BLaER1 (cell line): ENCODE measurements around the gene CLEC4G.

Source experiments
- H3K27ac ChIP-seq: shearing (Covaris generic); formaldehyde crosslinking; 2 replicates; pipeline ENCODE4 v1.8.1; 2022
- H3K27me3 ChIP-seq: shearing (Covaris generic); formaldehyde crosslinking; 2 replicates; pipeline ENCODE4 v1.8.1; 2022
- H3K36me3 ChIP-seq: shearing (Covaris generic); formaldehyde crosslinking; 2 replicates; pipeline ENCODE4 v1.8.1; 2022
- H3K4me1 ChIP-seq: shearing (Covaris generic); formaldehyde crosslinking; 2 replicates; pipeline ENCODE4 v1.8.1; 2022
- H3K4me2 ChIP-seq: shearing (Covaris generic); formaldehyde crosslinking; 2 replicates; pipeline ENCODE4 v1.8.1; 2022
- H3K4me3 ChIP-seq: shearing (Covaris generic); formaldehyde crosslinking; 2 replicates; pipeline ENCODE4 v1.8.1; 2022
- H3K9ac ChIP-seq: shearing (Covaris generic); formaldehyde crosslinking; 2 replicates; pipeline ENCODE4 v1.8.1; 2022
- H3K9me3 ChIP-seq: shearing (Covaris generic); formaldehyde crosslinking; 2 replicates; pipeline ENCODE4 v1.8.1; 2022
- H4K20me1 ChIP-seq: shearing (Covaris generic); formaldehyde crosslinking; 2 replicates; pipeline ENCODE4 v1.8.1; 2022
- Cebpa-rat ChIP-seq: shearing (Covaris generic); IDR thresholded peaks from 2 replicates; pipeline ENCODE4 v1.8.1; 2022

Gene CLEC4G

DNA sequence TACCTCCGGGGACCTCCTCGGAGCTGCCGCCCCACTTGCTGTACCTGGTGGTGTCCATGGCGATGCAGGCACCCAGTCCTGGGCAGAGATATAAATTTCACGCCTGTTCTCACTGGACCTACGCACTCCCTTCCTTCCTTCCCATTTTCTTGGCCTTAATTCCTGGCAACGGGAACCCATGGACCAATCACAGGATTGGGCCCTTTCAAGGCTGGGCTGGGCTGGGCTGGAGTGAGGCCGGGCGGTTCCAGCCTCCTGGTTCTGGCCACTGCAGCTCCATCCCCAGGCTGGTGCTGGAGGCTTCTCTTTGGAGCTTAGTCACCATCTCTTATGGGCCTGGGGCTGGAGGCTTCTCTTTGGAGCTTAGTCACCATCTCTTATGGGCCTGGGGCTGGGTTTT is at the start of gene CLEC4G:
Gene CLEC4G (minus strand): TSS at position 66 of the 400 bp plus-strand sequence. CDS start 8 bp downstream, at position 58.
- H4K20me1 ChIP-seq, result peaks cover 7% of the 10 kb centered on the region; the same call in 1 of the 2 replicates
- TF ChIP-seq Cebpa-rat, result no peak
- no peak within 1 kb of the TSS for H3K4me3 ChIP-seq
- peaks cover 55% of the 10 kb centered on the region for H3K27me3 ChIP-seq
- H3K9me3 ChIP-seq, result no peaks in the 10 kb centered on the region
- H3K9ac ChIP-seq, result no peak within 1 kb of the TSS
- H3K36me3 ChIP-seq, result no peaks in the 10 kb centered on the region
- H3K4me1 ChIP-seq, result no peaks in the 10 kb centered on the region
- no peak within 1 kb of the TSS for H3K4me2 ChIP-seq
- no peak within 1 kb of the TSS for H3K27ac ChIP-seq

DNA sequence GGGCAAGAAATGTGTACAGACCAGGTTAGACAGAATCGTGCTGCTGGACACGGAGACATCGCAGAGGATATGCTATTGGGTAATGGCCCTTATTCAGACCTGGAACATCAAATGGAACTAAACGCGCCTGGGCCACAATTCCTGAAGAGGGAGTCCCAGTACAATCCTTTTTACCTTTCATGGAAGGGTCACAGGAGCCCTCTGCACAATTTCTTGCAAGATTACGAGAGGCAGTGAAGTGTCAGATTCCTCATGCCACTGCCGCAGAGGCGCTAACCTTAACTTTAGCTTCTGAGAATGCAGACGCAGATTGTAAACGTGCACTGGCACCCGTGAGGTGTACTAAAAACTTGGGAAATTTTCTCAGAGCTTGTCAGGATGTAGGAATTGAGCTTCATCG is 49.2 kb upstream of the CLEC4G start:
- Histone ChIP-seq H3K36me3 (no peaks in the 10 kb centered on the region), H3K27ac (no peak overlapping the region), H3K9me3 (peaks cover 6% of the 10 kb centered on the region; the same call in 1 of the 2 replicates), H3K27me3 (peaks cover 8% of the 10 kb centered on the region; the same call in 1 of the 2 replicates), H4K20me1 (no peaks in the 10 kb centered on the region), H3K4me2 (no peak overlapping the region), H3K4me1 (peaks cover 7% of the 10 kb centered on the region; the same call in 1 of the 2 replicates), H3K9ac (no peak overlapping the region), H3K4me3 (no peak overlapping the region)
- TF ChIP-seq Cebpa-rat, result no peak

GRCh38 chr19:7779631-7780486 is 47.9 kb upstream of the CLEC4G start:
- no peak for TF ChIP-seq Cebpa-rat
- peaks cover 7% of the 10 kb centered on the region; the same call in 1 of the 2 replicates for H3K4me1 ChIP-seq
- peaks cover 2% of the 10 kb centered on the region; the same call in 1 of the 2 replicates for H3K9me3 ChIP-seq
- no peak overlapping the region for H3K27ac ChIP-seq
- H3K9ac ChIP-seq, result no peak overlapping the region
- H3K4me3 ChIP-seq, result no peak overlapping the region
- H4K20me1 ChIP-seq, result no peaks in the 10 kb centered on the region
- H3K4me2 ChIP-seq, result no peak overlapping the region
- peaks cover 8% of the 10 kb centered on the region; the same call in 1 of the 2 replicates for H3K27me3 ChIP-seq
- no peaks in the 10 kb centered on the region for H3K36me3 ChIP-seq

GRCh38 chr19:7778081-7778480 is 46.2 kb upstream of the CLEC4G start:
- peak overlapping the region; percentile 17; the same call in 1 of the 2 replicates for H3K4me2 ChIP-seq
- no peak for TF ChIP-seq Cebpa-rat

DNA sequence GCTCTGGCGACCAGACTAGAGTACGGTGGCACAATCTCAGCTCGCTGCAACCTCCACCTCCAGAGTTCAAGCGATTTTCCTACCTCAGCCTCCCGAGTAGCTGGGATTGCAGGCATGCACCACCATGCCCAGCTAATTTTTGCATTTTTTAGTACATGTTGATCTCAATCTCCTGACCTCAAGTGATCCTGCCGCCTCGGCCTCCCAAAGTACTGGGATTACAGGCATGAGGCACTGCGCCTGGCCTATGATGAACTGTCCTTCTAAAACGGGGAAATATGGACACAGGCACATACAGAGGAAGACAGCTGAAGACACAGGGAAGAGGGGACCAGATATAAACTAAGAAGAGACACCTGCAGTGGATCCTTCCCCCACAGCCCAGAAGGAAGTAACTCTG is 43.9 kb upstream of the CLEC4G start:
- no peak for TF ChIP-seq Cebpa-rat
- no peak overlapping the region for H3K27ac ChIP-seq
- H3K4me3 ChIP-seq, result no peak overlapping the region
- no peaks in the 10 kb centered on the region for H4K20me1 ChIP-seq
- H3K36me3 ChIP-seq, result no peaks in the 10 kb centered on the region
- H3K9me3 ChIP-seq, result no peaks in the 10 kb centered on the region
- H3K4me1 ChIP-seq, result peaks cover 7% of the 10 kb centered on the region; the same call in 1 of the 2 replicates
- H3K27me3 ChIP-seq, result no peaks in the 10 kb centered on the region
- H3K4me2 ChIP-seq, result no peak overlapping the region
- no peak overlapping the region for H3K9ac ChIP-seq

More at GRCh38 chr19:7778081-7778480, 46.2 kb upstream of the CLEC4G start:
- Histone ChIP-seq H3K27me3 (no peaks in the 10 kb centered on the region), H3K9me3 (no peaks in the 10 kb centered on the region), H3K4me3 (no peak overlapping the region), H3K36me3 (no peaks in the 10 kb centered on the region), H3K4me1 (peaks cover 7% of the 10 kb centered on the region; the same call in 1 of the 2 replicates), H3K9ac (no peak overlapping the region), H3K27ac (no peak overlapping the region), H4K20me1 (no peaks in the 10 kb centered on the region)

DNA sequence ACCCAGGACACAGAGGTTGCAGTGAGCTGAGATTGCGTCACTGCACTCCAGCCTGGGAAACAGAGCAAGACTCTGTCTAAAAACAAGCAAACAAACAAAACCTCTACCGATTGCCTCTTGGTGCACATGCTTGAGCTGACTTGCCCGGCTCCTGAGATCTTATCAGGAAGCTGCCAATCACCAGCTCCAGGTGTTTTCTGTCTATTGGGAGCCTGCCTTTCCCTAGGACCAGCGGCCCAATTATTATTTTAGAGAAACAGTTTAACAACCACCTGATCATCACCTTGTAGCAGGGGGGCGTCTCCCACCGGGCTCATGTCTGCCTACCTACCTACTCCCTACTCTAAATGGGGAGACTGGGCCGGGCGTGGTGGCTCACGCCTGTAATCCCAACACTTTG is 41.9 kb upstream of the CLEC4G start:
- Histone ChIP-seq H3K9ac (no peak overlapping the region), H3K4me1 (peaks cover 7% of the 10 kb centered on the region; the same call in 1 of the 2 replicates), H3K36me3 (no peaks in the 10 kb centered on the region), H3K27ac (no peak overlapping the region), H3K4me2 (no peak overlapping the region), H3K27me3 (no peaks in the 10 kb centered on the region), H3K4me3 (no peak overlapping the region), H3K9me3 (no peaks in the 10 kb centered on the region), H4K20me1 (no peaks in the 10 kb centered on the region)
- no peak for TF ChIP-seq Cebpa-rat

GRCh38 chr19:7772752-7773291 is 40.9 kb upstream of the CLEC4G start:
- Histone ChIP-seq H3K9ac (no peak overlapping the region), H3K27ac (no peak overlapping the region), H4K20me1 (no peaks in the 10 kb centered on the region), H3K4me1 (no peaks in the 10 kb centered on the region), H3K27me3 (no peaks in the 10 kb centered on the region), H3K4me2 (no peak overlapping the region), H3K36me3 (no peaks in the 10 kb centered on the region), H3K4me3 (no peak overlapping the region), H3K9me3 (no peaks in the 10 kb centered on the region)
- TF ChIP-seq Cebpa-rat, result no peak

DNA sequence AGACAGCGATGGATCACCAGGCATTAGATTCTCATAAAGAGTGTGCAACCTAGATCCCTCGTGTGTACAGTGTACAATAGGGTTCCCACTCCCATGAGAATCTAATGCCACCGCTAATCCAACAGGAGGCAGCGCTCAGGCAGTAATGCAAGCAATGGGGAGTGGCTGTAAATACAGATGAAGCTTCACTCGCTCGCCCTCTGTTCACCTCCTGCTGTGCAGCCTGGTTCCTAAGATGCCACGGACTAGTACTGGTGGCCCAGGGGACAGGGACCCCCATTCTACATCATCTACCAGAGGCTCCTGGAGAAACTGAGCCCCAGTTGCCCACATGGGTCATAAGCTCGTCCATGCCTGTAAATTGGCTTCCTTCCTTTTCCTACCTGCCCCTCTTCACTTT is 39.2 kb upstream of the CLEC4G start:
- Histone ChIP-seq H3K4me1 (no peaks in the 10 kb centered on the region), H3K27me3 (no peaks in the 10 kb centered on the region), H3K36me3 (no peaks in the 10 kb centered on the region), H3K9ac (no peak overlapping the region), H3K27ac (no peak overlapping the region), H4K20me1 (no peaks in the 10 kb centered on the region), H3K9me3 (no peaks in the 10 kb centered on the region), H3K4me2 (no peak overlapping the region), H3K4me3 (no peak overlapping the region)
- TF ChIP-seq Cebpa-rat, result no peak

GRCh38 chr19:7769171-7769570 is 37.3 kb upstream of the CLEC4G start:
- H3K4me1 ChIP-seq, result no peaks in the 10 kb centered on the region
- no peak overlapping the region for H3K27ac ChIP-seq
- H3K4me2 ChIP-seq, result no peak overlapping the region
- TF ChIP-seq Cebpa-rat, result no peak
- no peaks in the 10 kb centered on the region for H3K27me3 ChIP-seq
- no peaks in the 10 kb centered on the region for H3K9me3 ChIP-seq
- no peaks in the 10 kb centered on the region for H4K20me1 ChIP-seq
- no peaks in the 10 kb centered on the region for H3K36me3 ChIP-seq
- H3K4me3 ChIP-seq, result no peak overlapping the region
- no peak overlapping the region for H3K9ac ChIP-seq

- no peaks in the 10 kb centered on the region for H3K27me3 ChIP-seq
- no peaks in the 10 kb centered on the region for H3K36me3 ChIP-seq
- no peaks in the 10 kb centered on the region for H3K9me3 ChIP-seq
- H3K27ac ChIP-seq, result no peak overlapping the region
- no peaks in the 10 kb centered on the region for H4K20me1 ChIP-seq
- peaks cover 7% of the 10 kb centered on the region; the same call in 1 of the 2 replicates for H3K4me1 ChIP-seq
- no peak overlapping the region for H3K4me2 ChIP-seq
- no peak overlapping the region for H3K9ac ChIP-seq
- H3K4me3 ChIP-seq, result no peak overlapping the region
- no peak for TF ChIP-seq Cebpa-rat
Observed at GRCh38 chr19:7767487-7767886, 35.6 kb upstream of the CLEC4G start.
